DOHH2 (cell line): ENCODE results near the gene C1QL3.

ENCODE experiments used
- H3F3A ChIP-seq: fragments of 200-600 bp; sonication (generic), shearing (Covaris generic); 2 replicates; pipeline ENCODE4 v1.6.0; 2016; ENCODE audit warnings: antibody characterized with exemption, mild to moderate bottlenecking; ENCODE audit not compliant: control insufficient read depth, insufficient read depth
- H3K27ac ChIP-seq: fragments of 200-600 bp; sonication (generic); 2 replicates; pipeline ENCODE4 v1.5.1; 2014; ENCODE audit warnings: low read depth, mild to moderate bottlenecking, low read length, moderate library complexity
- H3K27me3 ChIP-seq: fragments of 200-600 bp; sonication (generic); 2 replicates; pipeline ENCODE4 v1.6.1; 2014; ENCODE audit warnings: mild to moderate bottlenecking, low read length, mixed read lengths; ENCODE audit not compliant: control insufficient read depth
- H3K36me3 ChIP-seq: fragments of 200-600 bp; sonication (generic); 2 replicates; pipeline ENCODE4 v1.6.1; 2014; ENCODE audit warnings: mild to moderate bottlenecking, low read length, moderate library complexity, mixed read lengths; ENCODE audit not compliant: control insufficient read depth
- H3K4me1 ChIP-seq: fragments of 200-600 bp; sonication (generic); 2 replicates; pipeline ENCODE4 v1.6.1; 2014; ENCODE audit warnings: mild to moderate bottlenecking, low read length, mixed read lengths; ENCODE audit not compliant: control insufficient read depth
- H3K4me2 ChIP-seq: fragments of 200-600 bp; sonication (generic); 2 replicates; pipeline ENCODE4 v1.6.0; 2014; ENCODE audit warnings: mild to moderate bottlenecking, low read length, moderate library complexity
- H3K4me3 ChIP-seq: fragments of 200-600 bp; sonication (generic); 2 replicates; pipeline ENCODE4 v1.5.1; 2014; ENCODE audit warnings: mild to moderate bottlenecking, low read length, mixed read lengths
- H3K79me2 ChIP-seq: fragments of 200-600 bp; sonication (generic); 2 replicates; pipeline ENCODE4 v1.6.1; 2014; ENCODE audit warnings: mild to moderate bottlenecking, low read length, mixed read lengths; ENCODE audit not compliant: control insufficient read depth
- H3K9me2 ChIP-seq: fragments of 200-600 bp; sonication (generic); replicated peaks from 2 replicates; pipeline ENCODE4 v1.6.1; 2014; ENCODE audit warnings: mild to moderate bottlenecking, low read length, mixed read lengths; ENCODE audit not compliant: control insufficient read depth
- H3K9me3 ChIP-seq: fragments of 200-600 bp; sonication (generic); 2 replicates; pipeline ENCODE4 v1.6.1; 2014; ENCODE audit warnings: antibody characterized with exemption, low read length, mixed read lengths; ENCODE audit not compliant: control insufficient read depth, insufficient read depth
- H4K20me1 ChIP-seq: fragments of 200-600 bp; sonication (generic); 2 replicates; pipeline ENCODE4 v1.6.0; 2014; ENCODE audit warnings: low read depth, mild to moderate bottlenecking, antibody characterized with exemption, low read length, moderate library complexity; ENCODE audit not compliant: control insufficient read depth, insufficient read depth
- CTCF ChIP-seq: fragments of 200-600 bp; sonication (generic); IDR thresholded peaks from one replicate; pipeline ENCODE4 v1.5.1; 2014; ENCODE audit warnings: antibody characterized with exemption, mild to moderate bottlenecking, low read depth, low read length; ENCODE audit not compliant: poor library complexity, severe bottlenecking
- EZH2phosphoT487 ChIP-seq: fragments of 200-600 bp; sonication (generic); IDR thresholded peaks from 2 replicates; pipeline ENCODE4 v1.6.1; 2017; ENCODE audit warnings: borderline replicate concordance, mild to moderate bottlenecking, antibody characterized with exemption, low read length, moderate library complexity, mixed read lengths

C1QL3 gene

GRCh38 chr10:16510843-16511242 is 10.8 kb downstream of the C1QL3 start:
- Histone ChIP-seq H3K4me3 (no peak overlapping the region), H3K4me2 (no peak overlapping the region), H3K36me3 (no peaks in the 10 kb centered on the region; the same call in 1 of the 2 replicates), H3K79me2 (no peaks in the 10 kb centered on the region), H3K9me3 (no peaks in the 10 kb centered on the region), H3K9me2 (no peaks in the 10 kb centered on the region), H3F3A (no peaks in the 10 kb centered on the region), H4K20me1 (no peaks in the 10 kb centered on the region), H3K27ac (no peak overlapping the region), H3K4me1 (no peaks in the 10 kb centered on the region), H3K27me3 (no peaks in the 10 kb centered on the region)
- TF ChIP-seq CTCF (no peak), EZH2phosphoT487 (no peak)

- no peak overlapping the region for H3K4me2 ChIP-seq
- TF ChIP-seq EZH2phosphoT487 = no peak
- no peaks in the 10 kb centered on the region for H3F3A ChIP-seq
- no peaks in the 10 kb centered on the region for H3K27me3 ChIP-seq
- no peaks in the 10 kb centered on the region for H4K20me1 ChIP-seq
- H3K4me1 ChIP-seq = no peaks in the 10 kb centered on the region
- no peaks in the 10 kb centered on the region; the same call in 1 of the 2 replicates for H3K36me3 ChIP-seq
- no peak overlapping the region for H3K4me3 ChIP-seq
- H3K27ac ChIP-seq = no peak overlapping the region
- H3K79me2 ChIP-seq = no peaks in the 10 kb centered on the region
- H3K9me3 ChIP-seq = no peaks in the 10 kb centered on the region
- no peaks in the 10 kb centered on the region for H3K9me2 ChIP-seq
Observed at GRCh38 chr10:16509996-16510395, 11.7 kb downstream of the C1QL3 start.

GRCh38 chr10:16505161-16505560 is 16.5 kb downstream of the C1QL3 start:
- Histone ChIP-seq H3K4me3 (no peak overlapping the region), H3K27me3 (no peaks in the 10 kb centered on the region), H3K9me2 (no peaks in the 10 kb centered on the region), H3K9me3 (no peaks in the 10 kb centered on the region), H3K36me3 (peaks cover 5% of the 10 kb centered on the region), H3K4me1 (no peaks in the 10 kb centered on the region), H3K27ac (no peak overlapping the region), H4K20me1 (no peaks in the 10 kb centered on the region), H3K79me2 (no peaks in the 10 kb centered on the region), H3F3A (no peaks in the 10 kb centered on the region), H3K4me2 (no peak overlapping the region)
- no peak for TF ChIP-seq EZH2phosphoT487
- TF ChIP-seq CTCF = no peak

GRCh38 chr10:16497911-16498310 is 23.8 kb downstream of the C1QL3 start:
- no peaks in the 10 kb centered on the region for H3K4me1 ChIP-seq
- H3K9me3 ChIP-seq = no peaks in the 10 kb centered on the region
- peaks cover 3% of the 10 kb centered on the region; the same call in 1 of the 2 replicates for H3K36me3 ChIP-seq
- no peaks in the 10 kb centered on the region for H4K20me1 ChIP-seq
- no peak overlapping the region for H3K27ac ChIP-seq
- no peaks in the 10 kb centered on the region for H3F3A ChIP-seq
- H3K9me2 ChIP-seq = no peaks in the 10 kb centered on the region
- TF ChIP-seq EZH2phosphoT487 (no peak), CTCF (no peak)
- no peak overlapping the region for H3K4me2 ChIP-seq
- H3K79me2 ChIP-seq = no peaks in the 10 kb centered on the region
- H3K27me3 ChIP-seq = no peaks in the 10 kb centered on the region
- no peak overlapping the region for H3K4me3 ChIP-seq
